Measurements from ENCODE around the gene C2orf15.

- no peak for TF ChIP-seq POLR2AphosphoS5 (IDR thresholded peaks at IDR 0.05; ENCODE audit: low read depth, low read length)
- no peak for TF ChIP-seq TAF1 (IDR thresholded peaks at IDR 0.05; ENCODE audit: borderline replicate concordance, low read depth, low read length)
- TF ChIP-seq POLR2A (IDR thresholded peaks at IDR 0.05; ENCODE audit: low read depth, low read length): no peak
Observed at GRCh38 chr2:99190548-99190947, 49.0 kb downstream of the C2orf15 start.
